ENCODE data around the gene SDK1. TPM values are rescaled to one million over a fixed set of nuclear protein-coding genes. Genes with fewer than 3 reads are reported as not detected.
A peak's percentile ranks its signal among the peaks of the same experiment; 100 is the strongest.

SDK1 gene
- total RNA-seq, 1 experiment from 2014 or later = 9.3 TPM

DNA sequence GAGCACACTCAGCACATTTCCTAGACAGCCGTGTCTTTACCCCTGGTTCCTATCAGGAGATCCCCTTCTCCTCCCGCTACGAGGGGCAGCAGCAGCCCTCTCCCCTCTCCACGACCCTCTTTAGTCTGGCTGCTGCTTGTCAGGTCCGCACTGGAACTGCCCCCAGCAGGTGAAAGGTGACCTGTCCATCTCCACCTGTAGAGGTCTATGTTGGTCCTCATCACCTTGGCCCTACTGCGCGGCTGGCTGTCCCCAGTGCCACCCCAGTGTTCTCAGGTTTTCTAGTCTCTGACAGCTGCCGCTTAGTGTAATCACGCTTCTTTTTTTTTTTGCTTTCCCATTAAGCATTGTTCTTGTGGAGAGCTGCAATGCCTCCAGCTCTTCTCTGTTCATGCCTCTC lies 545.7 kb downstream of the SDK1 start:
- CTCF ChIA-PET = no interaction called here
- H3K36me3 Mint-ChIP-seq = no peaks in the 10 kb centered on the region
- ATAC-seq = no peak
- no peak overlapping the region for H3K4me3 Mint-ChIP-seq
- H3K27me3 Mint-ChIP-seq (ENCODE audit: low read depth) = no peaks in the 10 kb centered on the region
- no peak for DNase-seq (ENCODE audit: low spot score)
- no peaks in the 10 kb centered on the region for H3K4me1 Mint-ChIP-seq
- POLR2A ChIA-PET = no interaction called here
- H3K27ac Mint-ChIP-seq = peak overlapping the region; percentile 17; the same call in 1 of the 2 replicates
- no peaks in the 10 kb centered on the region for H3K9me3 Mint-ChIP-seq
- TF ChIP-seq, protein P1, sequence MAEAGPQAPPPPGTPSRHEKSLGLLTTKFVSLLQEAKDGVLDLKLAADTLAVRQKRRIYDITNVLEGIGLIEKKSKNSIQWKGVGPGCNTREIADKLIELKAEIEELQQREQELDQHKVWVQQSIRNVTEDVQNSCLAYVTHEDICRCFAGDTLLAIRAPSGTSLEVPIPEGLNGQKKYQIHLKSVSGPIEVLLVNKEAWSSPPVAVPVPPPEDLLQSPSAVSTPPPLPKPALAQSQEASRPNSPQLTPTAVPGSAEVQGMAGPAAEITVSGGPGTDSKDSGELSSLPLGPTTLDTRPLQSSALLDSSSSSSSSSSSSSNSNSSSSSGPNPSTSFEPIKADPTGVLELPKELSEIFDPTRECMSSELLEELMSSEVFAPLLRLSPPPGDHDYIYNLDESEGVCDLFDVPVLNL (CRISPR knock-in tag; IDR thresholded peaks at IDR 0.05; ENCODE audit: borderline replicate concordance, low read depth) = no peak
- TF ChIP-seq, protein P2, sequence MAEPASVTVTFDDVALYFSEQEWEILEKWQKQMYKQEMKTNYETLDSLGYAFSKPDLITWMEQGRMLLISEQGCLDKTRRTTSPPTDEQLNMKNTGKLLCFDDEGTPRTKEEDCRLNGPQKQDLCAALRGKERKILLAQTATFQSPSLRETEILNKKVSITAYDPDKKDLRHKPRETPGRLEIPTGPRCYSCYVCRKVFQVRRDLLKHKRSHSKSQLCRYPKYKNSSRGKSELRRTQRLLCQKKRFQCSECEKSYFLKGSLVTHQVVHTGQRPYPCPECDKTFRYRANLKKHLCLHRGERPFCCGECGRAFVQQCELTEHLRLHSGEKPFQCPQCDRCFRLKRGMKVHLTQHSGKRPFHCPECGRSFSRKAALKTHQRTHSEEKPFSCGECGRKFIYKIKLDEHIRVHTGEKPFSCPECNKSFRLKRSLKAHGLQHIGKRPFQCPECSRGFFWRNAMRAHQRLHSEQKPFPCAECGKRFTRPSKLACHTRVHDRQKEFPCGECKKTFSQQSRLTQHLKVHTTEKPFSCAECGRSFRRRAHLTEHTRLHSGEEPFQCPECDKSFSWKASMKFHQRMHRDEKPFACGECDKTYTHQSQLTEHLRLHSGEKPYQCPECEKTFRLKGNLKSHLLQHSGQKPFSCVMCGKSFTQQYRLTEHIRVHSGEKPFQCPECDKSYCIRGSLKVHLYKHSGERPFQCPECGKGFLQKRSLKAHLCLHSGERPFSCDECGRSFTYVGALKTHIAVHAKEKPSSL (CRISPR knock-in tag; conservative IDR thresholded peaks at IDR 0.05) = no peak
- TF ChIP-seq, protein P3, sequence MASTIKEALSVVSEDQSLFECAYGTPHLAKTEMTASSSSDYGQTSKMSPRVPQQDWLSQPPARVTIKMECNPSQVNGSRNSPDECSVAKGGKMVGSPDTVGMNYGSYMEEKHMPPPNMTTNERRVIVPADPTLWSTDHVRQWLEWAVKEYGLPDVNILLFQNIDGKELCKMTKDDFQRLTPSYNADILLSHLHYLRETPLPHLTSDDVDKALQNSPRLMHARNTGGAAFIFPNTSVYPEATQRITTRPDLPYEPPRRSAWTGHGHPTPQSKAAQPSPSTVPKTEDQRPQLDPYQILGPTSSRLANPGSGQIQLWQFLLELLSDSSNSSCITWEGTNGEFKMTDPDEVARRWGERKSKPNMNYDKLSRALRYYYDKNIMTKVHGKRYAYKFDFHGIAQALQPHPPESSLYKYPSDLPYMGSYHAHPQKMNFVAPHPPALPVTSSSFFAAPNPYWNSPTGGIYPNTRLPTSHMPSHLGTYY (CRISPR knock-in tag; IDR thresholded peaks at IDR 0.05) = no peak
- TF ChIP-seq NFE2L1 (CRISPR knock-in tag; IDR thresholded peaks at IDR 0.05) (no peak), ZNF263 (CRISPR knock-in tag; IDR thresholded peaks at IDR 0.05; ENCODE audit: low read depth) (no peak), PRRX2 (CRISPR knock-in tag; IDR thresholded peaks at IDR 0.05) (no peak), IRF2 (CRISPR knock-in tag; IDR thresholded peaks at IDR 0.05; ENCODE audit: borderline replicate concordance, low read depth) (no peak), EMX1 (CRISPR knock-in tag; IDR thresholded peaks at IDR 0.05) (no peak)
- TF ChIP-seq, protein P4, sequence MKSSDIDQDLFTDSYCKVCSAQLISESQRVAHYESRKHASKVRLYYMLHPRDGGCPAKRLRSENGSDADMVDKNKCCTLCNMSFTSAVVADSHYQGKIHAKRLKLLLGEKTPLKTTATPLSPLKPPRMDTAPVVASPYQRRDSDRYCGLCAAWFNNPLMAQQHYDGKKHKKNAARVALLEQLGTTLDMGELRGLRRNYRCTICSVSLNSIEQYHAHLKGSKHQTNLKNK (CRISPR knock-in tag; IDR thresholded peaks at IDR 0.05) = no peak
- TF ChIP-seq, protein P5, sequence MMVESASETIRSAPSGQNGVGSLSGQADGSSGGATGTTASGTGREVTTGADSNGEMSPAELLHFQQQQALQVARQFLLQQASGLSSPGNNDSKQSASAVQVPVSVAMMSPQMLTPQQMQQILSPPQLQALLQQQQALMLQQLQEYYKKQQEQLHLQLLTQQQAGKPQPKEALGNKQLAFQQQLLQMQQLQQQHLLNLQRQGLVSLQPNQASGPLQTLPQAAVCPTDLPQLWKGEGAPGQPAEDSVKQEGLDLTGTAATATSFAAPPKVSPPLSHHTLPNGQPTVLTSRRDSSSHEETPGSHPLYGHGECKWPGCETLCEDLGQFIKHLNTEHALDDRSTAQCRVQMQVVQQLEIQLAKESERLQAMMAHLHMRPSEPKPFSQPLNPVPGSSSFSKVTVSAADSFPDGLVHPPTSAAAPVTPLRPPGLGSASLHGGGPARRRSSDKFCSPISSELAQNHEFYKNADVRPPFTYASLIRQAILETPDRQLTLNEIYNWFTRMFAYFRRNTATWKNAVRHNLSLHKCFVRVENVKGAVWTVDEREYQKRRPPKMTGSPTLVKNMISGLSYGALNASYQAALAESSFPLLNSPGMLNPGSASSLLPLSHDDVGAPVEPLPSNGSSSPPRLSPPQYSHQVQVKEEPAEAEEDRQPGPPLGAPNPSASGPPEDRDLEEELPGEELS (CRISPR knock-in tag; IDR thresholded peaks at IDR 0.05) = no peak
- TF ChIP-seq, protein P6, sequence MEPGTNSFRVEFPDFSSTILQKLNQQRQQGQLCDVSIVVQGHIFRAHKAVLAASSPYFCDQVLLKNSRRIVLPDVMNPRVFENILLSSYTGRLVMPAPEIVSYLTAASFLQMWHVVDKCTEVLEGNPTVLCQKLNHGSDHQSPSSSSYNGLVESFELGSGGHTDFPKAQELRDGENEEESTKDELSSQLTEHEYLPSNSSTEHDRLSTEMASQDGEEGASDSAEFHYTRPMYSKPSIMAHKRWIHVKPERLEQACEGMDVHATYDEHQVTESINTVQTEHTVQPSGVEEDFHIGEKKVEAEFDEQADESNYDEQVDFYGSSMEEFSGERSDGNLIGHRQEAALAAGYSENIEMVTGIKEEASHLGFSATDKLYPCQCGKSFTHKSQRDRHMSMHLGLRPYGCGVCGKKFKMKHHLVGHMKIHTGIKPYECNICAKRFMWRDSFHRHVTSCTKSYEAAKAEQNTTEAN (CRISPR knock-in tag; IDR thresholded peaks at IDR 0.05) = no peak
- TF ChIP-seq, protein P7, sequence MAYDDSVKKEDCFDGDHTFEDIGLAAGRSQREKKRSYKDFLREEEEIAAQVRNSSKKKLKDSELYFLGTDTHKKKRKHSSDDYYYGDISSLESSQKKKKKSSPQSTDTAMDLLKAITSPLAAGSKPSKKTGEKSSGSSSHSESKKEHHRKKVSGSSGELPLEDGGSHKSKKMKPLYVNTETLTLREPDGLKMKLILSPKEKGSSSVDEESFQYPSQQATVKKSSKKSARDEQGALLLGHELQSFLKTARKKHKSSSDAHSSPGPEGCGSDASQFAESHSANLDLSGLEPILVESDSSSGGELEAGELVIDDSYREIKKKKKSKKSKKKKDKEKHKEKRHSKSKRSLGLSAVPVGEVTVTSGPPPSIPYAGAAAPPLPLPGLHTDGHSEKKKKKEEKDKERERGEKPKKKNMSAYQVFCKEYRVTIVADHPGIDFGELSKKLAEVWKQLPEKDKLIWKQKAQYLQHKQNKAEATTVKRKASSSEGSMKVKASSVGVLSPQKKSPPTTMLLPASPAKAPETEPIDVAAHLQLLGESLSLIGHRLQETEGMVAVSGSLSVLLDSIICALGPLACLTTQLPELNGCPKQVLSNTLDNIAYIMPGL (CRISPR knock-in tag; IDR thresholded peaks at IDR 0.05) = no peak
- TF ChIP-seq, protein P8, sequence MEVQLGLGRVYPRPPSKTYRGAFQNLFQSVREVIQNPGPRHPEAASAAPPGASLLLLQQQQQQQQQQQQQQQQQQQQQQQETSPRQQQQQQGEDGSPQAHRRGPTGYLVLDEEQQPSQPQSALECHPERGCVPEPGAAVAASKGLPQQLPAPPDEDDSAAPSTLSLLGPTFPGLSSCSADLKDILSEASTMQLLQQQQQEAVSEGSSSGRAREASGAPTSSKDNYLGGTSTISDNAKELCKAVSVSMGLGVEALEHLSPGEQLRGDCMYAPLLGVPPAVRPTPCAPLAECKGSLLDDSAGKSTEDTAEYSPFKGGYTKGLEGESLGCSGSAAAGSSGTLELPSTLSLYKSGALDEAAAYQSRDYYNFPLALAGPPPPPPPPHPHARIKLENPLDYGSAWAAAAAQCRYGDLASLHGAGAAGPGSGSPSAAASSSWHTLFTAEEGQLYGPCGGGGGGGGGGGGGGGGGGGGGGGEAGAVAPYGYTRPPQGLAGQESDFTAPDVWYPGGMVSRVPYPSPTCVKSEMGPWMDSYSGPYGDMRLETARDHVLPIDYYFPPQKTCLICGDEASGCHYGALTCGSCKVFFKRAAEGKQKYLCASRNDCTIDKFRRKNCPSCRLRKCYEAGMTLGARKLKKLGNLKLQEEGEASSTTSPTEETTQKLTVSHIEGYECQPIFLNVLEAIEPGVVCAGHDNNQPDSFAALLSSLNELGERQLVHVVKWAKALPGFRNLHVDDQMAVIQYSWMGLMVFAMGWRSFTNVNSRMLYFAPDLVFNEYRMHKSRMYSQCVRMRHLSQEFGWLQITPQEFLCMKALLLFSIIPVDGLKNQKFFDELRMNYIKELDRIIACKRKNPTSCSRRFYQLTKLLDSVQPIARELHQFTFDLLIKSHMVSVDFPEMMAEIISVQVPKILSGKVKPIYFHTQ (CRISPR knock-in tag; IDR thresholded peaks at IDR 0.05) = no peak
- TF ChIP-seq, protein P9, sequence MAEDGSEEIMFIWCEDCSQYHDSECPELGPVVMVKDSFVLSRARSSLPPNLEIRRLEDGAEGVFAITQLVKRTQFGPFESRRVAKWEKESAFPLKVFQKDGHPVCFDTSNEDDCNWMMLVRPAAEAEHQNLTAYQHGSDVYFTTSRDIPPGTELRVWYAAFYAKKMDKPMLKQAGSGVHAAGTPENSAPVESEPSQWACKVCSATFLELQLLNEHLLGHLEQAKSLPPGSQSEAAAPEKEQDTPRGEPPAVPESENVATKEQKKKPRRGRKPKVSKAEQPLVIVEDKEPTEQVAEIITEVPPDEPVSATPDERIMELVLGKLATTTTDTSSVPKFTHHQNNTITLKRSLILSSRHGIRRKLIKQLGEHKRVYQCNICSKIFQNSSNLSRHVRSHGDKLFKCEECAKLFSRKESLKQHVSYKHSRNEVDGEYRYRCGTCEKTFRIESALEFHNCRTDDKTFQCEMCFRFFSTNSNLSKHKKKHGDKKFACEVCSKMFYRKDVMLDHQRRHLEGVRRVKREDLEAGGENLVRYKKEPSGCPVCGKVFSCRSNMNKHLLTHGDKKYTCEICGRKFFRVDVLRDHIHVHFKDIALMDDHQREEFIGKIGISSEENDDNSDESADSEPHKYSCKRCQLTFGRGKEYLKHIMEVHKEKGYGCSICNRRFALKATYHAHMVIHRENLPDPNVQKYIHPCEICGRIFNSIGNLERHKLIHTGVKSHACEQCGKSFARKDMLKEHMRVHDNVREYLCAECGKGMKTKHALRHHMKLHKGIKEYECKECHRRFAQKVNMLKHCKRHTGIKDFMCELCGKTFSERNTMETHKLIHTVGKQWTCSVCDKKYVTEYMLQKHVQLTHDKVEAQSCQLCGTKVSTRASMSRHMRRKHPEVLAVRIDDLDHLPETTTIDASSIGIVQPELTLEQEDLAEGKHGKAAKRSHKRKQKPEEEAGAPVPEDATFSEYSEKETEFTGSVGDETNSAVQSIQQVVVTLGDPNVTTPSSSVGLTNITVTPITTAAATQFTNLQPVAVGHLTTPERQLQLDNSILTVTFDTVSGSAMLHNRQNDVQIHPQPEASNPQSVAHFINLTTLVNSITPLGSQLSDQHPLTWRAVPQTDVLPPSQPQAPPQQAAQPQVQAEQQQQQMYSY (CRISPR knock-in tag; IDR thresholded peaks at IDR 0.05) = no peak

All from WTC11 (cell line).